Measurements from ENCODE around the gene FZD2. TPM values are rescaled to one million over a fixed set of nuclear protein-coding genes. Genes with fewer than 3 reads are reported as not detected.

The FZD2 gene
- total and polyA plus RNA-seq, 2 of the 4 experiments (the other 2 are of a cell fraction), result 21.3 to 130 TPM

GRCh38 chr17:44527102-44527501 lies 30.2 kb upstream of the FZD2 start:
- Histone ChIP-seq H4K5ac (ENCODE audit: low read depth, low read length) (no peak overlapping the region), H3K79me1 (ENCODE audit: low read depth in 1 of 2, low read length in 2 of 2) (no peaks in the 10 kb centered on the region), H3K27me3 (ENCODE audit: control insufficient read depth, insufficient read depth, low read length) (no peaks in the 10 kb centered on the region), H3K4me2 (ENCODE audit: low read depth, low read length) (no peak overlapping the region), H3K27ac (ENCODE audit: insufficient read depth, low read length) (no peak overlapping the region), H3K4ac (ENCODE audit: low read depth, low read length) (no peak overlapping the region), H3K9me3 (ENCODE audit: control insufficient read depth, insufficient read depth, low read length) (no peaks in the 10 kb centered on the region), H3K56ac (ENCODE audit: extremely low read depth, insufficient read depth, low read length) (no peak overlapping the region), H2BK15ac (ENCODE audit: low read depth, low read length) (no peak overlapping the region), H2BK120ac (ENCODE audit: low read depth, low read length) (no peak overlapping the region), H3K18ac (ENCODE audit: low read depth, low read length) (no peak overlapping the region), H2BK20ac (ENCODE audit: low read depth, low read length) (no peak overlapping the region), H2AK5ac (ENCODE audit: low read depth, low read length) (no peak overlapping the region), H2AK9ac (replicated peaks; ENCODE audit: low read depth, low read length, poor library complexity) (no peak overlapping the region), H4K20me1 (ENCODE audit: insufficient read depth, low read length) (no peaks in the 10 kb centered on the region), H3K23ac (ENCODE audit: low read depth, low read length) (no peak overlapping the region), H3K9me1 (ENCODE audit: insufficient read depth, low read length) (no peaks in the 10 kb centered on the region), H3K9ac (ENCODE audit: low read depth, low read length) (no peak overlapping the region), H4K91ac (ENCODE audit: insufficient read depth, low read depth, low read length) (no peak overlapping the region), H3K4me3 (ENCODE audit: insufficient read depth, low read depth, low read length) (no peak overlapping the region), H2AFZ (replicated peaks; ENCODE audit: low read length, poor library complexity) (no peak overlapping the region), H3K36me3 (ENCODE audit: control insufficient read depth, insufficient read depth, low read length) (no peaks in the 10 kb centered on the region), H3K14ac (replicated peaks; ENCODE audit: low read depth, low read length) (no peak overlapping the region), H4K8ac (ENCODE audit: low read depth in 2 of 2, low read length in 2 of 2) (no peak overlapping the region), H2BK5ac (ENCODE audit: low read depth, low read length, poor library complexity, severe bottlenecking) (no peak overlapping the region), H3K4me1 (ENCODE audit: control insufficient read depth, insufficient read depth, low read length) (no peaks in the 10 kb centered on the region)
- ATAC-seq (ENCODE audit: low read depth), result no peak
- TF ChIP-seq RFX5 (IDR thresholded peaks at IDR 0.05; ENCODE audit: low read depth, low read length), result no peak
- dilution Hi-C loops (cut with HindIII; ENCODE audit: low sequenced_read_pairs, unreplicated experiment), result no loop called here
- no peak for DNase-seq
- BruUV-seq (replicated peaks), result no TSS peak
- ChIA-PET CTCF (no interaction called here), POLR2A (ENCODE audit: unreplicated experiment) (no interaction called here)
- in situ Hi-C loops (cut with MboI; ENCODE audit: low sequenced_read_pairs), result no loop called here
- intact Hi-C loops (cut with micrococcal nuclease), result no loop called here
- WGBS, 2 experiments (ENCODE audit: extremely low coverage in 2 of 2, insufficient read length in 1 of 2), result no CpG with 5 or more reads among the region's 1 CpG
